Mesothelial cell of epicardium (in vitro differentiated cells): ENCODE results near the gene SCTR. TPM values are rescaled to one million over a fixed set of nuclear protein-coding genes. Genes with fewer than 3 reads are reported as not detected.
A peak's percentile ranks its signal among the peaks of the same experiment; 100 is the strongest.

Experiments used
- DNase-seq, 2 experiments: peaks; one replicate each; pipeline ENCODE4 v3.0.0; 2021; ENCODE audit warnings: low spot score in 2 of 2; ENCODE audit not compliant: unreplicated experiment in 2 of 2
- H3K27ac Mint-ChIP-seq: 2 replicates; pipeline ENCODE4 v1.8.0; 2021; ENCODE audit warnings: mixed read lengths
- H3K27me3 Mint-ChIP-seq: 2 replicates; pipeline ENCODE4 v1.8.0; 2021; ENCODE audit warnings: low read depth, mixed read lengths
- H3K36me3 Mint-ChIP-seq: 2 replicates; pipeline ENCODE4 v1.8.0; 2021; ENCODE audit warnings: mixed read lengths
- H3K4me1 Mint-ChIP-seq: 2 replicates; pipeline ENCODE4 v1.8.0; 2021; ENCODE audit warnings: mixed read lengths
- H3K4me3 Mint-ChIP-seq: 2 replicates; pipeline ENCODE4 v1.8.0; 2021; ENCODE audit warnings: mild to moderate bottlenecking, moderate library complexity, mixed read lengths
- H3K9me3 Mint-ChIP-seq: 2 replicates; pipeline ENCODE4 v1.8.0; 2021; ENCODE audit warnings: mixed read lengths
- total RNA-seq: library from RNA; stranded (reverse); gene quantifications from 3 replicates; pipeline ENCODE4 v1.2.1, GENCODE V29; 2021
- TF ChIP-seq, protein P1 (sequence below): fragments of 200-600 bp; sonication (generic); IDR thresholded peaks from one replicate; pipeline ENCODE4 v1.5.0; 2021; ENCODE audit warnings: antibody characterized with exemption; ENCODE audit not compliant: unreplicated experiment

SCTR gene
- total RNA-seq, 1 donor from 2014 or later = 1.3 TPM

DNA sequence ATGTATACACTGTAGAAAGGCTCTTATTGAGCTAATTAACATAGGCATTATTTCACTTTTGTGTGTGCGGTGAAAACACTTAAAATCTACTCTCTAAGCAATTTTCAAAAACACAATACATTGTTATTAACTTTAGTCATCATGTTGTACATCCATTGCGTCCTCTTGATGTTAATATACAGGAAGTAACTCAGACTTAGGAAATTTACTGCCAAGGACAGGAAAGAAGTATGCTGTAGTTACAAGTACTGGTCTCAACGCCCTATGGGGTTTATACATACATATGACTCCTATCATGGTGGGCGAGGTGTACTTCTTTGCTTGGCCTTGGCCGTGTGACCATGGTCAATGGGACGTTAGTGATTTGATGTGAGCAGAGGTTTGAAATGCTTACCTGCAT is 15.5 kb downstream of the SCTR start:
- Mint-ChIP-seq H3K9me3 (peaks cover 9% of the 10 kb centered on the region), H3K27me3 (peaks cover 17% of the 10 kb centered on the region), H3K36me3 (no peaks in the 10 kb centered on the region), H3K4me3 (no peak overlapping the region), H3K27ac (no peak overlapping the region), H3K4me1 (no peaks in the 10 kb centered on the region)
- TF ChIP-seq, protein P1, sequence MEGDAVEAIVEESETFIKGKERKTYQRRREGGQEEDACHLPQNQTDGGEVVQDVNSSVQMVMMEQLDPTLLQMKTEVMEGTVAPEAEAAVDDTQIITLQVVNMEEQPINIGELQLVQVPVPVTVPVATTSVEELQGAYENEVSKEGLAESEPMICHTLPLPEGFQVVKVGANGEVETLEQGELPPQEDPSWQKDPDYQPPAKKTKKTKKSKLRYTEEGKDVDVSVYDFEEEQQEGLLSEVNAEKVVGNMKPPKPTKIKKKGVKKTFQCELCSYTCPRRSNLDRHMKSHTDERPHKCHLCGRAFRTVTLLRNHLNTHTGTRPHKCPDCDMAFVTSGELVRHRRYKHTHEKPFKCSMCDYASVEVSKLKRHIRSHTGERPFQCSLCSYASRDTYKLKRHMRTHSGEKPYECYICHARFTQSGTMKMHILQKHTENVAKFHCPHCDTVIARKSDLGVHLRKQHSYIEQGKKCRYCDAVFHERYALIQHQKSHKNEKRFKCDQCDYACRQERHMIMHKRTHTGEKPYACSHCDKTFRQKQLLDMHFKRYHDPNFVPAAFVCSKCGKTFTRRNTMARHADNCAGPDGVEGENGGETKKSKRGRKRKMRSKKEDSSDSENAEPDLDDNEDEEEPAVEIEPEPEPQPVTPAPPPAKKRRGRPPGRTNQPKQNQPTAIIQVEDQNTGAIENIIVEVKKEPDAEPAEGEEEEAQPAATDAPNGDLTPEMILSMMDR = no peak
- DNase-seq = no peak

GRCh38 chr2:119496682-119497081 is 27.6 kb downstream of the SCTR start:
- Mint-ChIP-seq H3K27me3 (peaks cover 11% of the 10 kb centered on the region), H3K4me3 (no peak overlapping the region), H3K36me3 (peaks cover 4% of the 10 kb centered on the region), H3K9me3 (peaks cover 41% of the 10 kb centered on the region), H3K27ac (no peak overlapping the region), H3K4me1 (peaks cover 12% of the 10 kb centered on the region)
- peak in 1 of 2 experiments; percentile 13 for DNase-seq
- TF ChIP-seq, protein P1 = no peak

GRCh38 chr2:119495948-119496347 is 28.3 kb downstream of the SCTR start:
- no peak overlapping the region for H3K4me3 Mint-ChIP-seq
- peaks cover 35% of the 10 kb centered on the region for H3K9me3 Mint-ChIP-seq
- no peak for DNase-seq
- no peak overlapping the region for H3K27ac Mint-ChIP-seq
- TF ChIP-seq, protein P1 = no peak
- peaks cover 1% of the 10 kb centered on the region for H3K36me3 Mint-ChIP-seq
- peaks cover 16% of the 10 kb centered on the region for H3K4me1 Mint-ChIP-seq
- peaks cover 11% of the 10 kb centered on the region for H3K27me3 Mint-ChIP-seq

DNA sequence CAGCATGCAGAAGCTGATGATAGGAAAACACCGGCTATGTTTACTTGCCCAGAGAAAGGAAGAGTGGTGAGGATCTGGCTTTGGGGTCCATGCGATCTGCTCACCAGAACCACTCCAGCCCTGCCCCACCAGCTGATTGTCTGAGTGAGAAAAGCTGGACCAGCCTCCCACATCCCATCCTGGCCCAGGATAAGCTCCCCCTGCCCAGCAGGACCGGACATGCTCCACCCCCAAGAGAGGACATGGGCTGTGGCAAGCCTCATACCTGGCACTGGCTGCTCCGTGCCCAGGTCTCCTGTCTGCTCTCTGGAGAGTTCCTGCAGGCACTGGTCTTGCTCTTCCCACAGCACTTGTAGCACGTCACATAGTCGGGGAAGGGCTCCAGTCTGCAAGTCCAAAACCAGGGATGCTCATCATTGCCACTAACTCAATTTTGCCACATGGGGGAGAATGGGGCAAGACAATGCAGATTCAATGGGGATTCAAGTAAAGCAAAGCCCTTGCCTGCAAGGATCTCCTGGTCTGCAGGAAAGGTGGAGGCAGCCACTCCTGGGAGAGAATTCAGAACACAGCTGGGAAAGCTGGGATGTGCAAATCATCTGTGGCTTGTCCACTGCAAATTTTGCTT is 30.0 kb downstream of the SCTR start:
- H3K4me3 Mint-ChIP-seq = no peak overlapping the region
- H3K36me3 Mint-ChIP-seq = no peaks in the 10 kb centered on the region
- H3K9me3 Mint-ChIP-seq = peaks cover 21% of the 10 kb centered on the region
- H3K27me3 Mint-ChIP-seq = peaks cover 11% of the 10 kb centered on the region
- peaks cover 26% of the 10 kb centered on the region for H3K4me1 Mint-ChIP-seq
- TF ChIP-seq, protein P1 = no peak
- H3K27ac Mint-ChIP-seq = no peak overlapping the region
- DNase-seq = peak in 1 of 2 experiments; percentile 20

DNA sequence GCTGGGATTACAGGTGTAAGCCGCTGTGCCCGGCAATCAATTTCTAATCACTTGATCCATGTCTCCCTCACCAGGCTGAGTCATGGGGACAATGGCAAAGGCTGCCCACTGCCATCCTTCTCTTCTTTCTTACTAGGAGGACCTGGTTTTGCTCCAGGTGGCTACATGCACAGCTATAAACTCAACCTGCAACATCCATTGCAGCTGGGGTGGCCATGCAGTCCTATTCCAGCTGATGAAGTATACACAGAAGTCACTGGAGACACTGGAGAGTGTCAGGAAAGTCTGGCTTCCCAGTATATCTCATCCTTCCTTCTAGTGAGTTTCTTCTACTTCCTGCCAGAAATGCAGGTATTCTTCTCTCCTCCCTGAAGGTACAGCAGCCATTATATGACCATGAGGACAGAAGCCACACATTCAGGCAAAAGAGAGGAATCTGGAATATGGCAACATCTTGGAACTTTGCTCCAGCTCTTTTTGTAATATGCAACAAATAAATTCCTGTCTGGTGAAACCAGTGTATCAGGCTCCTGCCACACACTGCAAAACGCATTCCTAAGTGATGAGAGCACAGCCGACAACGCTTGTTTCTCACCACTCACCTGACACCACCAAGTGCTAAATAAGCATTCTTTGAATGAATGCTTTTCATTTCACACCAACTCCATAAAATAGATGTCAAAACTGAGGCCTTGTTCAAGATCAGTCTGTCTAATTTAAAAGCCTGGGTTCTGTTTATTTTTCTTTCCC is 32.3 kb downstream of the SCTR start:
- no peaks in the 10 kb centered on the region for H3K9me3 Mint-ChIP-seq
- H3K27ac Mint-ChIP-seq = peak overlapping the region; percentile 96
- H3K27me3 Mint-ChIP-seq = peaks cover 8% of the 10 kb centered on the region
- TF ChIP-seq, protein P1 = no peak
- H3K36me3 Mint-ChIP-seq = no peaks in the 10 kb centered on the region
- peaks cover 29% of the 10 kb centered on the region for H3K4me1 Mint-ChIP-seq
- no peak overlapping the region for H3K4me3 Mint-ChIP-seq
- DNase-seq = no peak
